Body of pancreas (tissue), 4 donors: Measurements from ENCODE around the gene CCDC106. TPM values are rescaled to one million over a fixed set of nuclear protein-coding genes. Genes with fewer than 3 reads are reported as not detected.
A peak's percentile ranks its signal among the peaks of the same experiment; 100 is the strongest.

Experiments used
- ATAC-seq: fragments of 150-250 bp; one replicate; pipeline ENCODE4 v1.9.1; 2016
- DNase-seq, 4 donors: peaks; one replicate each; pipeline ENCODE4 v3.0.0-alpha.2; 2019
- H3K27ac ChIP-seq, 4 donors: fragments of 200-600 bp; sonication (generic); 1 replicate in 3 of 4; 2 replicates in 1 of 4; pipeline versions ENCODE4 v1.5.1 to v1.6.1; 2016 to 2019; ENCODE audit warnings: mild to moderate bottlenecking in 1 of 4, mixed read lengths in 1 of 4, moderate library complexity in 1 of 4
- H3K27me3 ChIP-seq, 2 donors: fragments of 200-600 bp; sonication (generic); one replicate each; pipeline ENCODE4 v1.6.0; 2016; ENCODE audit warnings: mild to moderate bottlenecking in 1 of 2
- H3K36me3 ChIP-seq, 2 donors: fragments of 200-600 bp; sonication (generic); replicated peaks in 1 of 2; 2 replicates each; pipeline ENCODE4 v1.5.1; 2016; ENCODE audit warnings: low read depth in 2 of 2; ENCODE audit not compliant: insufficient read depth in 1 of 2
- H3K4me1 ChIP-seq: fragments of 200-600 bp; sonication (generic); one replicate; pipeline ENCODE4 v1.6.0; 2016
- H3K4me3 ChIP-seq, 2 donors: fragments of 200-600 bp; sonication (generic); 1 replicate in 1 of 2; 2 replicates in 1 of 2; pipeline ENCODE4 v1.5.1; 2016 to 2019
- H3K9me3 ChIP-seq, 3 donors: fragments of 200-600 bp; sonication (generic); 1 replicate in 2 of 3; 2 replicates in 1 of 3; pipeline ENCODE4 v1.5.1; 2016
- CTCF ChIP-seq, 7 experiments: fragments of 450-650 bp in 4 of 7; fragments of 200-600 bp in 3 of 7; sonication (generic) in 3 of 7; IDR thresholded peaks; one replicate each; pipeline ENCODE4 v1.5.1; 2016 to 2019; ENCODE audit warnings: antibody characterized with exemption in 7 of 7
- POLR2A ChIP-seq, 3 donors: fragments of 450-650 bp; IDR thresholded peaks; one replicate each; pipeline ENCODE4 v1.6.1; 2016; ENCODE audit warnings: antibody characterized with exemption in 3 of 3, mild to moderate bottlenecking in 2 of 3
- WGBS, 2 donors: methylation state at CpG; one replicate each; pipeline ENCODE4 v1.1.5; 2017; 5-methylcytosine and 5-hydroxymethylcytosine counted together
- intact Hi-C: fragments of 100-400 bp; cut with DNase I; formaldehyde crosslinking; loops from one replicate; pipeline ENCODE4 v1.15.1; 2023
- total RNA-seq, 2 donors: library from RNA; depleted of rRNA; stranded (reverse); fragments of >200 nt; gene quantifications; one replicate each; pipeline ENCODE4 v1.1.0, GENCODE V29; 2016

Gene CCDC106
- total RNA-seq, 2 donors from 2014 or later, result 5.9 to 15.0 TPM

DNA sequence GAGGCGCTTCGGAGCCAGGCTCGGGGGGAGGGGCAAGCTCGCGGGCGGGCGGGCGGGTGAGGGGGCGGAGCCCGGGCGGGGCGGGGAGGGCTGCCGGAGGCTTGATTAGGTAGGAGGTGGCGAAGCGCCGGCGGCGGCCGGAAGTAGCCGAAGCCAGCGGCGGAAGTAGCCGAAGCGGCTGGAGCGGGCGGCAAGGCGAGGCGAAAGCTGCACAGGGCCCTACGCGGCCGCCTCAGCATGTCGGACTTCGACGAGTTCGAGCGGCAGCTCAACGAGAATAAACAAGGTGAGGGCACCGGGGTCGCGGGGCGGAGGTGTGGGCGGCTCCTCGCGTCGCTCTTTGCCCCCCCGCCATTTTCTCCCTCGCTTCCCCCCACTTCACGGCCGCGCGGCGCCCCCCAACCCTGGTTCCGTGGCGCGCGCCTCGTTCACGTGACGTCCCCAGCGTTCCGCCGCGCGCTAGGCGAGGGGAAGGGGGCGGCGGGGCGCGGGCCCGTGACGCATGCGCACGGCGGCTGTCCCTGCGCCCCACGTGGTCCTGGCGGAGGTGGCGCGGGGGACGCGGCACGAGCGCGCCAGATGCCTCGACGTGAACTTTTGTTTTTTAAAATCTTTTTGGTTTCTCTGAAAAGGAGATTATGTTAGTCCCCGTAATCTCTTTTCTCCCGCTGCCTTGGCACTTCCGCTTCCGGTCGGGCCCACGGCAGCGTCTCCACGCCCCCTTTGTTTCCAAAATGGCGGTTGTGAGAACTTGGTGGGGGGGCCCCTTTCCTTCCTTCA is 7.0 kb downstream of the CCDC106 start, which contains the start of gene U2AF2:
TSS of gene U2AF2 (plus strand) at position 168 of the 780 bp plus-strand sequence. CDS start at position 238, 70 bp downstream.
- intact Hi-C loops, result no loop called here
- H3K27ac ChIP-seq, result peak within 1 kb of the TSS; percentile 99 to 100 (median 99)
- H3K4me3 ChIP-seq, result peak within 1 kb of the TSS; percentile 77 to 100
- 0% methylated on average over 10 to 83 of the region's 95 CpGs for WGBS, 2 donors
- H3K27me3 ChIP-seq, result no peaks in the 10 kb centered on the region
- TF ChIP-seq CTCF (IDR thresholded peaks at IDR 0.05) (peak in 1 of 7 experiments; percentile 2), POLR2A (IDR thresholded peaks at IDR 0.05) (peak; percentile 49 to 83 (median 75))
- DNase-seq (peak; percentile 96 to 97 (median 97)), ATAC-seq (peak; percentile 68)
- H3K9me3 ChIP-seq, result no peaks in the 10 kb centered on the region
- peaks cover 0 to 2% of the 10 kb centered on the region in 2 donors for H3K36me3 ChIP-seq
- peaks cover 44% of the 10 kb centered on the region for H3K4me1 ChIP-seq

GRCh38 chr19:55655648-55656040 is 7.6 kb downstream of the CCDC106 start:
- peaks cover 44% of the 10 kb centered on the region for H3K4me1 ChIP-seq
- H3K27ac ChIP-seq, result peak overlapping the region in 3 of 4 donors; percentile 99 to 100 (median 99)
- peaks cover 0 to 3% of the 10 kb centered on the region in 2 donors for H3K36me3 ChIP-seq
- 0% methylated on average over 14 to 19 of the region's 19 CpGs for WGBS, 2 donors
- ATAC-seq, result no peak
- H3K4me3 ChIP-seq, result peak overlapping the region; percentile 77 to 100
- H3K27me3 ChIP-seq, result no peaks in the 10 kb centered on the region
- DNase-seq, result no peak
- intact Hi-C loops, result no loop called here
- TF ChIP-seq POLR2A (IDR thresholded peaks at IDR 0.05), result no peak
- TF ChIP-seq CTCF (IDR thresholded peaks at IDR 0.05), result no peak
- no peaks in the 10 kb centered on the region for H3K9me3 ChIP-seq

DNA sequence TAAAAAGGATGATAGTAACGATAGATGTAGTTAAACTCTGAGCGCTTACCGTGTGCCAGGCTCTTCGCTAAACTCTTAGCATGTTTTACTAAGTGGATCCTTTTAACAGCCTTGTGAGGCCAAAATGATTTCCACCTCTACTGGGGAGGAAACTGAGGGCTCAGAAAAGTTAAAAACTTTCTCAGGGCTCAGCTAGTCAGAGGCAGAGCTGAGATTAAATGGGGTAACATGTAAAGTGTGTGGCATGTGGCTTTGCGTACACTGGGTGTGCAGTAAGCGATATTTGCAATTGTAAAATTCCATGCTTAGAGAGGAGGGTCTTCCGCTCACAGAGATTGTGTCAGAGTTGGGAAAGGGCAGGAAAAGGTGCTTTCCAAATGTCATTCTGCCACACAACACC is 8.5 kb downstream of the CCDC106 start:
- no peaks in the 10 kb centered on the region for H3K9me3 ChIP-seq
- peaks cover 44% of the 10 kb centered on the region for H3K4me1 ChIP-seq
- H3K27me3 ChIP-seq, result no peaks in the 10 kb centered on the region
- peaks cover 0 to 9% of the 10 kb centered on the region in 2 donors for H3K36me3 ChIP-seq
- no peak overlapping the region for H3K4me3 ChIP-seq
- intact Hi-C loops, result no loop called here
- WGBS, 2 donors, result 35 to 37% methylated on average over 7 of the region's 7 CpGs
- no peak for ATAC-seq
- DNase-seq, result no peak
- no peak for TF ChIP-seq POLR2A (IDR thresholded peaks at IDR 0.05)
- no peak for TF ChIP-seq CTCF (IDR thresholded peaks at IDR 0.05)
- H3K27ac ChIP-seq, result peak overlapping the region in 1 of 4 donors; percentile 30

- H3K36me3 ChIP-seq, result peaks cover 4 to 13% of the 10 kb centered on the region in 2 donors
- H3K9me3 ChIP-seq, result no peaks in the 10 kb centered on the region
- no peak overlapping the region for H3K4me3 ChIP-seq
- peak in 3 of 4 donors; percentile 50 to 59 (median 57) for DNase-seq
- H3K4me1 ChIP-seq, result peaks cover 44% of the 10 kb centered on the region
- intact Hi-C loops, result no loop called here
- no peak for ATAC-seq
- H3K27me3 ChIP-seq, result no peaks in the 10 kb centered on the region
- H3K27ac ChIP-seq, result peak overlapping the region in 2 of 4 donors; percentile 4 to 30
- no peak for TF ChIP-seq POLR2A (IDR thresholded peaks at IDR 0.05)
- no peak for TF ChIP-seq CTCF (IDR thresholded peaks at IDR 0.05)
- 12 to 24% methylated on average over 14 to 18 of the region's 18 CpGs for WGBS, 2 donors
These were observed 9.2 kb downstream of the CCDC106 start for GRCh38 chr19:55656988-55657747.
